HT-29 (cell line): Measurements from ENCODE around the gene CTF1. TPM values are rescaled to one million over a fixed set of nuclear protein-coding genes. Genes with fewer than 3 reads are reported as not detected.
"Not testable (repeated sequence)": the region's sequence is repeated elsewhere in the genome, so short reads cannot be mapped to it uniquely, and the experiment has no call there.

Experiments used
- DNase-seq: peaks from one replicate; pipeline ENCODE4 v3.0.0-alpha.2; 2015; ENCODE audit warnings: low spot score
- total RNA-seq: library from RNA; depleted of rRNA; stranded (reverse); fragments of >200 nt; shearing (Covaris generic); gene quantifications from 2 replicates; pipeline ENCODE4 v1.2.3, GENCODE V29; 2014

The CTF1 gene
- total RNA-seq, 1 experiment from 2014 or later: not detected

GRCh38 chr16:30887927-30888326 lies 8.5 kb upstream of the CTF1 start:
- DNase-seq: no peak

GRCh38 chr16:30888856-30889499 lies 7.4 kb upstream of the CTF1 start:
- DNase-seq: no peak

GRCh38 chr16:30889721-30890120 lies 6.7 kb upstream of the CTF1 start:
- DNase-seq: no peak

DNA sequence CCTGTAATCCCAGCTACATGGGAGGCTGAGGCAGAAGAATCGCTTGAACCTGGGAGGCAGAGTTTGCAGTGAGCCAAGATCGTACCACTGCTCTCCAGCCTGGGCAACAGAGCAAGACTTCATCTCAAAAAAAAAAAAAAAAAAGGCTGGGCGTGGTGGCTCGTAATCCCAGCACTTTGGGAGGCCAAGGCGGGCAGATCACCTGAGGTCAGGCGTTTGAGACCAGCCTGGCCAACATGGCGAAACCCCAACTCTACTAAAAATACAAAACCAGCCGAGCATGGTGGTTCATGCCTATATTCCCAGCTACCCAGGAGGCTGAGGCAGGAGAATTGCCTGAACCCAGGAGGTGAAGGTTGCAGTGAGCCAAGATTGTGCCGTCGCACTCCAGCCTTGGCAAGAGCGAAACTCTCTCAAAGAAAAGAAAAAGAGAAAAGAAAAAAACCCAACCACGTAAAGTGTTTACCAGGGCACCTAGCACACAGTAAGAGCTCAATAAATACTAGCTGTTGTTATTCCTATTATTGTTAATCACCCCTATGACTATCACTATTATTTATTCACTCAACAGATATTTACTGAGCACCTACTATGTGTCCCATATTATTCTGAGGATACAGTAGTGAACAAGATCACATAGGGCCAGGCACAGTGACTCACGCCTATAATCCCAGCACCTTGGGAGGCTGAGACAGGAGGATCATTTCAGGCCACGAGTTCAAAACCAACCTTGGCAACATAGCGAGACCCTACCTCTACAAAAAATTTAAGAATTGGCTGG lies 5.2 kb upstream of the CTF1 start:
- not testable (repeated sequence) for DNase-seq

GRCh38 chr16:30892670-30893416 lies 3.6 kb upstream of the CTF1 start:
- DNase-seq: no peak

DNA sequence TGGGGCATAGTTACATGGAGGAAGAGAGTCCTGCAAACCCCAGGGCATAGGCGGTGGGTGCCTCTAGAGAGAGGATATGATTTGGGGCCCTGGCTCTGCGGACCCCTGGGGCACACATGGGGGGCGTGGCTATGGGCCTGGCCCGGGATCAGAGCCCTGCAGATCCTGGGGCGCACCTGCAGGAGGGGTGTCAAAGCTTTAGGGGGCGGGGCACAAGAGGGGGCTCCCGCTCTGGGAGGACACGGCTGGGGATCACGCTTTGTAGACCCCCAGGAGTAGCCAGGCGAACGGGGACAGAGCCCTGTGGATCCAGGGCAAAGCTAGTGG lies 3.0 kb upstream of the CTF1 start:
- DNase-seq: no peak

DNA sequence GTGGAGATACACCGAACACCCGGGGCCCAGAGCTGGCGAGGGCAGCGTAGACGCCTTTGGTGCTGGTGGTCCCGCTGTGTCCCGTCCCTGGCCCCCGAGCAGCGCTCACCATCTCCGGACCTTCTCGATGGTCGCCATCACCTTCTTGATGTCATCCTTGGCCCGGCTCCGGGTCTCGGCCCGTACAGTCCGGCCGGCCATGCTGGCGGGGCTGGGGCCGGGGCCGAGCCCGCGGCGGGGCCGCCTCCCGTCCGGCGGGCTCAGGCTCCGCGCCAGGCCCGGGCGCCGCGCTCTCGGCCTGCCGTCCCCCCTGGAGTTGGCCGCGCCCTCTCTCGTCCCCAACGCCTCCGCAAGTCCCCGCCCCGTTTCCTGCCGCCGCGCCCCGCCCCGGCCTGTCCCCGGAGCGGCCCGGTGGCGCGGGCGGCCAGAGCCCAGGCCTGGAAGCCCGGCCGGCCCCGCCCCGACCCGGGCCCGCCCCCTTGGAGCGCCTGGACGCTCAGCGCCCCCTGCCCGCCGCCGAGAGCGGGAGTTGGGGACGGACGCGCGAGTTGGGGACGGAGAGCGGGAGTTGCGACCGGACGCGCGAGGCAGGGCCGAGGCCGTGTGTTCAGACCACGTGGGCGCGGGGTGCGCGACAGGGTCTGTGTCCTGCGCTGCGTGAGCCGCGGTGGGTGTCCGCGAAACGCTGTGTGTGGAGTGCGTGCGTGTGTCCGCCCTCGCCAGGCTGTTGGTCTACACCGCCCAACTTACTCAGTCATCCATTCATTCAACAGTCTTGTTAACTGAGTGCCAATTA lies 2.5 kb upstream of the CTF1 start, which contains the start of gene BCL7C:
TSS of gene BCL7C (minus strand) at position 334 of the 796 bp plus-strand sequence. CDS start at position 201, 133 bp downstream.
- peak; percentile 90 for DNase-seq

DNA sequence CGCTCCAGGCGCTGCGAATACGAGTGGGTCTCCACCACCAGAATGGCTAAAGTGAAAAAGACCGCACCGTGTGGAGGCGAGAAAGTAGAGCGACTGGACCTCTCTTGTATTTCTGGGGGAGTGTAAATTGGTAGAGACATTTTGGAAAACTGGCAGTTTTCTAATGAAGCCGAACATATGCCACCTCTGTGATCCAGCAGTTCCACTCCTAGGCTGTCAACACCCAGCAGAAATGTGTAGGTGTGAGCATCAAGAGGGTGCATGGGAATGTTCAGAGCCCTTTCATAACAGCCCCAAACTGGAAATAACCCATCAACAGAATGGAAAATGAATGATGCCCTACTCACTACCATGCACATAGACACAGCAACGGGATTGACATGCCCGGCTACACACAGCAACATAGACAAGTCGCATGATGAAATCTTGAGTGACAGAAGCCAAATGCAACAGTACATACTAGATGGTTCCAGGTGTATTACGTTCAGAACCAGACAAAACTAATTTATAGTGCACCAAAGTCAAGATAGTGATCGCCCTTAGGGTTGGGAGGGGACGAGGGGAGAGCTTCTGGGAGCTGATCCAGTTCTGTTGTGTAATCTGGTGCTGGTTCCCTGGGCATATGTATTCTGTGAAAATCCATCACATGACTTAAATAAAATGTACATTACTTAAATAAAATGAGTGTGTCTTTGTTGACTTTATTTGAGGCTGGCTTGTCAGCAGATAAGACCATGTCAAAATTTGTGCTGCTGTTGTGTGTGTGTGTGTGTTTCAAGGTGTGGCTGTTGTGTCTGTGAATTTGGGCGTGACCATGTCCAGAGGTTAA lies 1.7 kb upstream of the CTF1 start:
- DNase-seq: no peak

GRCh38 chr16:30895627-30896260 lies 670 bp upstream of the CTF1 start:
- no peak for DNase-seq

DNA sequence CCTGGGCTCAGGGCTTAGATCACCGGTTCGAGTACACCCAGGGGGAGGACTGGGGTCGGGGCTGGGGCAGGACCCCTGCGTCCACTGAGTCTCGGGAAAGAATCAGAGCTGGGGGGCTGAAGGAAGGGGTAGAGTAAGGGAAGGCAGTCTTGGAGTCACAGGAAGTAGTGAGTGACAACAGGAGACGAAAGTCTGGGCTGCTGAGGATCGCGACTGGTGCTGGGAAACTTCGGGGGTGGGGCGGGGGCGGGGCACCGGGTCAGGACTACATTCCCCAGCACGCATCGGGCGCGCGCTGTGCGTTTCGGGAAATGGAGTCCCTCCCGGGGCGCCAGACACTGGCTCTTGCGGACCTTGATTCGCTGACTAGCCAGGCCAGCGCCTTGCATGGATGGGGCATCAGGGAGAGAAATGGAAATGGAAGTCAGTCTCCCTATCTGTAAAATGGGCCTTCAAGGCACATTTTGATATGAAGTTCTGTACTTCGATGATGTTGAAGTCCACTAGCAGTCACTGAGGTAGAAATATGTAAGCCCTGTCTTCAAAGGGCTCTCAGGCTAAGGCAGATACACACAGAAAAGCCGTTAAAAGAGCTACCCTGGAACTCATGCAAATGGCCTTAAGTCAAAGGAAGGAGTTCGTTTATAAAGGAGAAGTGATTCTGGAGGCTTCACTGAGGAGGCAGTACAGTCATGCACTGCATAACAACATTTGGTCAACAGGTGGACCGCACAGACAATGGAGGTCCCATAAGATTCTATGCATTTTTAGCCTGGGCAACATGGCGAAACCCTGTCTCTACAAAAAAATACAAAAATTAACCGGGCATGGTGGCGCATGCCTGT lies 697 bp downstream of the CTF1 start:
- DNase-seq: peak; percentile 61

GRCh38 chr16:30899794-30900193 lies 3.4 kb downstream of the CTF1 start:
- no peak for DNase-seq

DNA sequence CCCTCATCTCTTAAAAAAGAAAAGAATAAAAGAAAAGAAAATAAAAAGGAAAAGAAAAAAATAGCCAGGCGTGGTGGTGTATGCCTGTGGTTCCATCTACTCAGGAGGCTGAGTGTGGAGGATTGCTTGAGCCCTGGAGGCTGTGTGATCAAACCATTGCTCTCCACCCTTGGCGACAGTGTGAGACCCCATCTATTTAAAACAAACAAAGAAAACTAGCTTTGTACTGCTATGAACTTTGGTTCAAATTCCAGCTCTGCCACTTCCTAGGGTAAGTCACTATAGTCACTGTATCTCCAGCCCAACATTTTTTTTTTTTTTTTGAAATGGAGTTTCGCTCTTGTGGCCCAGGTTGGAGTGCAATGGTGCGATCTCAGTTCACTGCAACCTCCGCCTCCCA lies 4.2 kb downstream of the CTF1 start:
- no peak for DNase-seq

DNA sequence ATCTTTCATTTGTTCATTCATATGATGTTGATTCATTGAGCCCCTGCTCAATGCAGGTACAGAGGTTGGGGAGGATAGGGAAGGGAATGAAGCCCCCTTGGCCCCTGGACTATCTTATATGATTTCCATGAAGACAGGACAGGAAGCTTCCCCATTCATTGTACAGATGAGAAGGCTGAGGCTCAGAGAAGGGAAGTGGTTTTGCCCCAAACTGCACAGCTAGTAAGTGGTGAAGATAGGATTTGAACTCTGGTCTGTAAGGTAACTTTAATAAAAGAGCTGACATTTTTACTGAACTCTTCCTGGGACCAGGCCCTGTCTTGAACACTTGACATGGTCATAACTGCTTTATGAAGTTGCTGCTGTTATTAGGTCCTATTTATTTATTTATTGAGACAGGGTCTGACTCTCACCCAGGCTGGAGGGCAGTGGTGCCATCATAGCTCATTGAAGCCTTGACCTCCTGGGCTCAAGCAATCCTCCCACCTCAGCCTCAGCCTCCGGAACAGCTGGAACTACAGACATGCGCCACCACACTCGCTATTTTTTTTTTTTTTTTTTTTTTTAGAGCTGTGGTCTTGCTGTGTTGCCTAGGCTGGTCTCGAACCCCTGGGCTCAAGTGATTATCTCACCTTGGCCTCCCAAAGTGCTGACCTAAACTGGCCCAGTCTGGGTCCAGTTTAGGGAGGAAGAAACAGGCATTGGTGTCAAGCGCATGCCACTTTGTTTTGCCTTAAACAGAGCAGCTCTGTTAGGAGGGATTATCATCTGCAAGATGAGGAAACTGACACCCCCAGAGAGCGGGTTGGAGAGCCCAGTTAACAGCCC lies 5.0 kb downstream of the CTF1 start:
- DNase-seq: no peak

GRCh38 chr16:30902029-30902972 lies 5.9 kb downstream of the CTF1 start:
- peak; percentile 62 for DNase-seq

- no peak for DNase-seq
Observed at GRCh38 chr16:30903002-30903401, 6.6 kb downstream of the CTF1 start.

DNA sequence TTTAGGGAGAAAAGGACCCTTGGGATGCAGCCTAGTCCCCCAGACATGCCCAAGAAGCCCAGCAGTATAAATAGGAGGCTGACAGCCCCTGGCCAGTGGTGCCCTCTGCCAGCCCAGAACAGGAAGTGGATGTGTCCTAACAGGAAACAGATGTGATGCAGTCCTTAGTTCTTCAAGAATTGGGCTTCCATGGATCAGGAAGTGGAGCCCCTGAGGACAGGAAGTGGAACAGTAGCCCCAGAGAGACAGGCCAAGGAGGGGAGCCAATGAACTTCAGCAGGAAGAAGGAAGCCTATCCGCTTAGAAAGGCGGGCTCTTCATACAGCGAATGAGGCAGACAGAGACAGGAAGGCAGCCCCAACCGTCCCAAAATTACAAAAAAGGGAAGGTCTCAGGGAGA lies 7.2 kb downstream of the CTF1 start:
- DNase-seq: no peak

GRCh38 chr16:30904114-30904780 lies 7.8 kb downstream of the CTF1 start:
- no peak for DNase-seq
